ENCODE measurements around the gene FNDC1.

The FNDC1 gene

GRCh38 chr6:159127701-159128100 is 41.5 kb upstream of the FNDC1 start:
- no peak overlapping the region for H3K27ac ChIP-seq

GRCh38 chr6:159128978-159129377 is 40.2 kb upstream of the FNDC1 start:
- TF ChIP-seq ZFX (IDR thresholded peaks at IDR 0.05; ENCODE audit: borderline replicate concordance) (no peak), CTCF (IDR thresholded peaks at IDR 0.05) (no peak)
- no peak overlapping the region for H3K27ac ChIP-seq

More at GRCh38 chr6:159127701-159128100, 41.5 kb upstream of the FNDC1 start:
- TF ChIP-seq CTCF (IDR thresholded peaks at IDR 0.05) = no peak
- no peak for TF ChIP-seq ZFX (IDR thresholded peaks at IDR 0.05; ENCODE audit: borderline replicate concordance)

GRCh38 chr6:159130846-159131245 is 38.4 kb upstream of the FNDC1 start:
- no peak overlapping the region for H3K27ac ChIP-seq
- TF ChIP-seq ZFX (IDR thresholded peaks at IDR 0.05; ENCODE audit: borderline replicate concordance) (no peak), CTCF (IDR thresholded peaks at IDR 0.05) (no peak)

- no peak overlapping the region for H3K27ac ChIP-seq
- TF ChIP-seq CTCF (IDR thresholded peaks at IDR 0.05) = no peak
- TF ChIP-seq ZFX (IDR thresholded peaks at IDR 0.05; ENCODE audit: borderline replicate concordance) = no peak
These were observed 37.5 kb upstream of the FNDC1 start for GRCh38 chr6:159131709-159132108.

GRCh38 chr6:159132664-159133063 is 36.5 kb upstream of the FNDC1 start:
- H3K27ac ChIP-seq = no peak overlapping the region
- no peak for TF ChIP-seq CTCF (IDR thresholded peaks at IDR 0.05)
- TF ChIP-seq ZFX (IDR thresholded peaks at IDR 0.05; ENCODE audit: borderline replicate concordance) = no peak

GRCh38 chr6:159134701-159135364 is 34.4 kb upstream of the FNDC1 start:
- TF ChIP-seq CTCF (IDR thresholded peaks at IDR 0.05) (peak; percentile 96), ZFX (IDR thresholded peaks at IDR 0.05; ENCODE audit: borderline replicate concordance) (no peak)

GRCh38 chr6:159137676-159138075 is 31.5 kb upstream of the FNDC1 start:
- TF ChIP-seq ZFX (IDR thresholded peaks at IDR 0.05; ENCODE audit: borderline replicate concordance) (no peak), CTCF (IDR thresholded peaks at IDR 0.05) (no peak)
- no peak overlapping the region for H3K27ac ChIP-seq

More at GRCh38 chr6:159134701-159135364, 34.4 kb upstream of the FNDC1 start:
- no peak overlapping the region for H3K27ac ChIP-seq
